Mucosa of gallbladder (tissue), 1 donor: ENCODE data around the gene ZG16. TPM values are rescaled to one million over a fixed set of nuclear protein-coding genes. Genes with fewer than 3 reads are reported as not detected.
"Not testable (repeated sequence)": the region's sequence is repeated elsewhere in the genome, so short reads cannot be mapped to it uniquely, and the experiment has no call there.

ENCODE experiments used
- DNase-seq: peaks from one replicate; pipeline ENCODE4 v3.0.0-alpha.2; 2020; ENCODE audit warnings: low spot score
- total RNA-seq: library from RNA; stranded (reverse); gene quantifications from one replicate; pipeline ENCODE4 v1.2.1, GENCODE V29; 2021
- donor health status: DM: no; HTN: no; CAD: no.

ZG16 gene
- total RNA-seq, 1 donor from 2014 or later, result not detected

GRCh38 chr16:29748760-29749149, 29.3 kb upstream of the ZG16 start:
- DNase-seq, result not testable (repeated sequence)

GRCh38 chr16:29753516-29753915, 24.5 kb upstream of the ZG16 start:
- DNase-seq, result no peak

- no peak for DNase-seq
Measured at GRCh38 chr16:29756654-29757053, 21.4 kb upstream of the ZG16 start.

GRCh38 chr16:29757086-29757485, 21.0 kb upstream of the ZG16 start:
- not testable (repeated sequence) for DNase-seq

- peak; percentile 17 for DNase-seq
Measured at GRCh38 chr16:29757950-29758466, 20.0 kb upstream of the ZG16 start.

GRCh38 chr16:29760567-29761279, 17.3 kb upstream of the ZG16 start:
- no peak for DNase-seq

GRCh38 chr16:29761280-29761651, 16.8 kb upstream of the ZG16 start:
- DNase-seq, result not testable (repeated sequence)

- DNase-seq, result peak; percentile 51
Measured at GRCh38 chr16:29761882-29762281, 16.2 kb upstream of the ZG16 start.

- no peak for DNase-seq
Measured at GRCh38 chr16:29763326-29763725, 14.7 kb upstream of the ZG16 start.

- peak; percentile 80 for DNase-seq
Measured at GRCh38 chr16:29765167-29766032, 12.7 kb upstream of the ZG16 start.

- no peak for DNase-seq
Measured at GRCh38 chr16:29766571-29766970, 11.5 kb upstream of the ZG16 start.

- no peak for DNase-seq
Measured at GRCh38 chr16:29767062-29767461, 11.0 kb upstream of the ZG16 start.

- DNase-seq, result no peak
Measured at GRCh38 chr16:29769507-29769906, 8.5 kb upstream of the ZG16 start.

GRCh38 chr16:29770250-29770929, 7.7 kb upstream of the ZG16 start:
- no peak for DNase-seq

GRCh38 chr16:29772330-29772729, 5.7 kb upstream of the ZG16 start:
- DNase-seq, result not testable (repeated sequence)

GRCh38 chr16:29774730-29775129, 3.3 kb upstream of the ZG16 start:
- DNase-seq, result no peak

GRCh38 chr16:29775742-29776408, 2.2 kb upstream of the ZG16 start:
- no peak for DNase-seq

GRCh38 chr16:29779474-29779873, 1.4 kb downstream of the ZG16 start:
- no peak for DNase-seq

GRCh38 chr16:29783094-29783953, 5.3 kb downstream of the ZG16 start:
- not testable (repeated sequence) for DNase-seq

GRCh38 chr16:29784157-29784556, 6.1 kb downstream of the ZG16 start:
- no peak for DNase-seq
